Frontal cortex (tissue), 4 donors: ENCODE results near the gene NEK3. TPM values are rescaled to one million over a fixed set of nuclear protein-coding genes. Genes with fewer than 3 reads are reported as not detected.
"Not testable (repeated sequence)": the region's sequence is repeated elsewhere in the genome, so short reads cannot be mapped to it uniquely, and the experiment has no call there.

ENCODE experiments used
- DNase-seq, 2 donors: peaks; one replicate each; pipeline ENCODE4 v3.0.0; 2012; ENCODE audit warnings: low spot score in 2 of 2
- FAIRE-seq: peaks from 2 replicates; lab custom pipeline; 2012; peaks lifted over from hg19 to GRCh38; lab: Jason Lieb, UNC
- total RNA-seq: library from RNA; depleted of rRNA; stranded (reverse); fragments of >200 nt; gene quantifications from one replicate; pipeline ENCODE4 v1.2.3, GENCODE V29; 2014
- donor health status: control.
- donor health status: control.
- donor health status: control.

NEK3 gene, protein sequence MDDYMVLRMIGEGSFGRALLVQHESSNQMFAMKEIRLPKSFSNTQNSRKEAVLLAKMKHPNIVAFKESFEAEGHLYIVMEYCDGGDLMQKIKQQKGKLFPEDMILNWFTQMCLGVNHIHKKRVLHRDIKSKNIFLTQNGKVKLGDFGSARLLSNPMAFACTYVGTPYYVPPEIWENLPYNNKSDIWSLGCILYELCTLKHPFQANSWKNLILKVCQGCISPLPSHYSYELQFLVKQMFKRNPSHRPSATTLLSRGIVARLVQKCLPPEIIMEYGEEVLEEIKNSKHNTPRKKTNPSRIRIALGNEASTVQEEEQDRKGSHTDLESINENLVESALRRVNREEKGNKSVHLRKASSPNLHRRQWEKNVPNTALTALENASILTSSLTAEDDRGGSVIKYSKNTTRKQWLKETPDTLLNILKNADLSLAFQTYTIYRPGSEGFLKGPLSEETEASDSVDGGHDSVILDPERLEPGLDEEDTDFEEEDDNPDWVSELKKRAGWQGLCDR
- total RNA-seq = 8.6 TPM

GRCh38 chr13:52159159-52159982, at the start of gene NEK3:
NEK3 (minus strand) TSS chr13:52159597; CDS start chr13:52156191, 3,406 bp downstream.
- FAIRE-seq (no peak), DNase-seq (peak; percentile 67 to 70)

- FAIRE-seq, DNase-seq: not testable (repeated sequence)
These were observed 49.0 kb upstream of the NEK3 start for GRCh38 chr13:52208384-52208783.

DNA sequence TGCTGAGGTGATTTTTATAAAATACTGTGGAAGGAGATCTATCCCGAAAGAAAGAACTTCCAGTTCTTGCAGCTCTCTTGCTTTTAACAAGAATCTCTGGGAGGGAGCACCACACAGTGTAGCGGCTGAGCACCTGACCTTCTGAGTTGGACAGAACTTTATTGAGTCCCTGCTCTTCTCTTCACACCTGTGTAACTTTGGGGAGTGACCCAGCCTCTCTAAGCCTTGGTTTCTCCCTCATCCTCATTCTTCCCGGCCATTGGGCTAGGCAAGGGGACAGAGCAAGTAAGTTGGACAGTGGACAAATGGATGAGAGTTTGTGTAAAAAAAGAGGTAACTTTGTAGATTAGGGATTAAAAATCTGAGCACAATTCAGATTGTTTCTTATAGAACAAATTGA, 48.5 kb upstream of the NEK3 start:
- not testable (repeated sequence) for FAIRE-seq, DNase-seq

DNA sequence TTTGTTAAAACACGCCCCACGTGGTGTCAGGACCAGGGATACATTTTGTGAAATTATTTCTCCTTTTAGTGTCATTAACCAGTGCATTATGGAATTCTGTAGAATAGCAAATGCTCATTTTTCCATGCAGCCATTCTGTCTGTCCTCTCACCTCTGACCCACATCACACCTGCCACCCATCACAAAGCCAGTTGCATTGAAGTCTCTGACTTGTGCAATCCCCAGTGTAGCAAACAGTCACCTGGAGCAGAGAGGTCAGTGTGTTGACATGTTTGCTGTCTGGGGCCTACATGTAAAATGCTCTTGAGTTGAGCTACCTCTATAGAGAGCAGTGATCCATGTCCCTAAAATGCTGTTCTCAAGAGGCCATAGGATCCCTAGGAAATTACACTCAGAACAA, 47.9 kb upstream of the NEK3 start:
- DNase-seq, FAIRE-seq: not testable (repeated sequence)

DNA sequence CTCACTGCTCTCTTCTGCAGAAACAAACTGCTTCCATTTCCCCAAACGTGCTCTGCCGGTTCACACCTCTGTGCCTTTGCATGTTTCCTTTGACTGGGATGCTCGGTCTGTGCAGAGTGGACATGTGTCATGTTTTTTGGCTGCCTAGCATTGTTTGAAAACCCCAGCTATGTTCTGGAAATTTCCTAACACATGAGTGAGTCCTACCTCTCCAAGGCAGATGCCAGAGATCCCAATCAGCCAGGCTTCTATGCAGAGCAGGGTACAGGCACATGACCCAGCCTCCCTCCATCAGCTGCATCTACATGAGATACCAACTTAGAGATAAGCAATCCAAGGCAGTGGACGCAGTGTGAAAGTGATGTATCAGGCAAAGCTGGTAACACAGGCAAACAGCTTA, 45.1 kb upstream of the NEK3 start:
- not testable (repeated sequence) for DNase-seq, FAIRE-seq

DNA sequence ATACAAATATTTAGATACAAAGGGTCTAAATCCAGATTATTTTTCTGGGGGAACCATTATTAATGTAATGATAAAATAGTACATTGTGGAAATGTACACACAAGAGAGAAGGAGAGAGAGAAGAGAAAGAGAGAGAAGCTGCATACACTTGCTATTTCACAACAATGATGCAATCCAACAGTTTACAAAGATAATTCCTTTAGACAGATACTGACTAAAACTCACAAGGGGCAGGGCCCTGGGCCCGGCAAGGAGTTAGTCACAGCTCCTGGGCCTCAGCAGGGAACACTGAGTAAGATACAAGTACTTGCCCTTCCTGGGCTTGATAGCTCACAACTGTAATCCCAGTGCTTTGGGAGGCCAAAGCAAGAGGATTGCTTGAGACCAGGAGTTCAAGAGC, 44.5 kb upstream of the NEK3 start:
- DNase-seq, FAIRE-seq: not testable (repeated sequence)

DNA sequence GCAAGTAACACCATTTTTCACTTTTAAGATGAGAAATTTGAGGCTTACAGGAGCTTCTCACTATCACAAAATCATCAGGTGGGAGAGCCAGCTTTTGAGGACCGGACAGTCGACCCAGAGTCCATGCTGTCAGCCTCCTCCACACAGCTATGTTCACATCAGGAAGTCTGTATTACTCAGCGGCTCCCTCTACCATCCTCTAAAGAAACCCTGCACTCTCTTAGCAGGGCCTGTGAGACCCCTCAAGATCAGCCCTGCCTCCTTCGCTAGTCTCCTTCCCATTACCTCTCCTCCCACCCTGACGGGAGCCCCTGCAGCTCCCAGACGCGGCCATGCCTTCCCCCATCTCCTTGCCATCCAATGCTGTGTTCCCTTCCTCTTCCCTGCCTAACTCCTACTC, 43.1 kb upstream of the NEK3 start:
- not testable (repeated sequence) for DNase-seq, FAIRE-seq

DNA sequence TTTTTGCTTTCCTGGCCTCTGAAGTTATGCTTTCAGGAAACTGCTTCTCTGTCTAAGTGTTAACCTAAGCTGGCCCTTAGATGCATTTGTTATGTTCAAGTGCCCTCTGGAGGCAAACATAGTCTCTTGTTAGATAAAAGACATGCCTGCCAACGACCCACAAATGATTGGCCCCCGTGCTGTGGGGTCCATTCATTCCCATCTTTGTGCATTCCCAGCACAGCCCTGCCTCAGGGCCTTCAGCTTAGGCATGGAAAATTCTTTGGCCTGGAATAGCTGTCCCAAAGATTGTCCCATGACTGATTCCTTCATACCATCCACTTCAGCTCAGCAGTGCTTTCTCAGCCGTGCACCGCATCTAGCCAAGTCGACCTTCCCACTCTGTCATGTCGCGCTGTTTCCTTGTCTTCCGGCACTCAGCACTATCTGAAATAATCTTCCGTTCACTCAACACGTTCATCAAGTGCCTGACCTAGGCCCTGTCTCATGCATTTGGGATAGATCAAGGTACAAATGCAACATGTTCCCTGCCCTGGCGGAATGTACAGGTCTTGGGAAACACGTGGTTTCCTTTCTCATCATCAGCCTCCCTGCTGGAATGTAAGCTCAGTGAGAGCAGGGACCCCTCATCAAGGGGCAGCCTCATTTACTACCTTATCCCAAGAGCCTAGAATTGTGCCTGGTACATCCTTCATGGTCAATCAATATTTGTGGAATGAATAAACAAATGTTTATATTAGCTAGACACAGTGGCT, 42.2 kb upstream of the NEK3 start:
- not testable (repeated sequence) for FAIRE-seq
- DNase-seq = peak; percentile 40 to 58

DNA sequence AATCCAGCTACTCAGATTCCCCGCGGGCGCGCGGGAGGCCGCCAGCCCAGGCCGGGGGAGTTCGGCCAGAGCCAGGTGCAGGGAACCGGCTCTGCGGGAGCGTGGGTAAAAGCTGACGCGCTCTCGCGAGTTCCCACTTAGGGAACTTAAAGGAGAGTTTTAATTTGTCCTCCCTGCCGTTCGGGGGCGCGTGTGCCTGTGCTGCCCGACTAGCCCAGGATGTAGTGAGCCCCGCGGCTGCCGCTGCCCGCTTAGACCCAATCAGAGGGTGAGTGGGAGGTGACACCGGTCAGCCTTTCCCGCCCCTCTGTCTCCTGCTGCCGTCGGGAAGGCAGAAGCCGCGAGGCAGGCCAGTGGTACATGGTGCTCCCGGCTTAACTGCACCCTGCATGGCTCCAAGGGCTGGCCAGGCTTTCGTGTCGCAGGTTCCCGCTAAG, 36.0 kb upstream of the NEK3 start:
- no peak for FAIRE-seq

DNA sequence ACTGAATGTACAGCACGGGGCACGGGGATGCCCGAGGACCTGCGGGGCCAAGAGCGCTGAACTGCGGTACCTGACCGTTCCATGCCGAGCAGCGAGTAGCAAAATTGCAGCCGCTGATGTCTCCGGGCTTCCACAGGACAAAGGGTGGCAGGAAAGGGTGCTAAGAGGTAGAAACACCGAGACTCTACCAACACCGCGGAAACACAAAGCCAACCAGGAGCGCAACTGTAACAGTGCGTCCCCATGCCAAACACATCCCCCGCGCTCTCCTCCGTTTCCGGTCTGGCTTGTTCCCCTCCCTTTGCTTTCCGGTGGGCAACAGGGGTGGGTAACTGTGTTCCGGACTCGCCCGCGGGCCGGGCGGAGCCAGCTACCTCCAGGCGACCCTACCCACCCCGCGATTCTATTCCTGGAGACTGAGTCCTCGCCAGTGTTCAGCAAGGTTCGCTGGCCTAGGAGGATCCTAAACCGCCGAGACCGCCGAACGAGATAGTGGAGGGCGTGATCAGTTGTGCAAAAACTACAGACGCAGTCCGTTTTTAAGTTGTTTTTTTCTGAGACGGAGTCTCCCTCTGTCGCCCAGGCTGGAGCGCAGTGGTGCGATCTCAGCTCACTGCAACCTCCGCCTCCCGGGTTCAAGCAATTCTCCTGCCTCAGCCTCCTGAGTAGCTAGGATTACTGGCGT, 34.9 kb upstream of the NEK3 start:
- no peak for FAIRE-seq
- DNase-seq = peak; percentile 52 to 72

More for the DNA sequence above, 36.0 kb upstream of the NEK3 start:
- DNase-seq = peak in 1 of 2 donors; percentile 69

GRCh38 chr13:52193587-52194183, 34.3 kb upstream of the NEK3 start:
- FAIRE-seq, DNase-seq: not testable (repeated sequence)

DNA sequence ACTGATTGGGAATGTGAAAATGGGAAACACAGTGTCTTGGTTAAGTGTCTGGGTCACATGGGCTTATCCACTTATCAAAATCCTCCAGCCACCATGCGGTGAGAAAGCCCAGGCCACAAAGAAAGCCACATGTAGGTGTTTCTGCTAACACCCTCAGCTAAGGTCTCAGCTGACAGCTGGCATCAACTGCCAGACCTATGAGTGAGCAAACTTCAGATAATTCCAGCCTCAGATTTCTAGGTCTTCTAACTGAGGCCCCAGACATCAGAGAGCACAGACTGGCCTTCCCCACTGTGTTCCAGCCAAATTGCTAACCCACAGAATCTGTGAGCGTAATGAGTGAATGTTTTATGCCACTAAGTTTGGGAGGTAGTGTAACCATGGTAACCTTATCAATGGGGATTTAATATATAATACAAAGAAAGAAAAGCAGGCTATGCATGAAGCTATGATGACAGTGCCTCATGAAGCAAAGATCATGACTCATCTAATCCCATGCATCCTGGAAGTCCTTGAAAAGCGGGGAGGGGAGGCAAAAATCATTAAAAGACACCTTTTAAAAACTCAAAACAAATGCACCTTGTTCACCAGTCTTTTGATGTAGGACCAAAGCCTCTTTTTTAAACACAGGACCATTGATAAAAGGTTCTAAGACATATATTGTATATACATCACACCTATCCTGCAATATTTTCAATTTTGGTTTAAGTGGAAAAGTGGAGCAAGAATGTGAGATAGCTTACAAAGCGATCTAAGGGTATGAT, 28.2 kb upstream of the NEK3 start:
- DNase-seq, FAIRE-seq: not testable (repeated sequence)

DNA sequence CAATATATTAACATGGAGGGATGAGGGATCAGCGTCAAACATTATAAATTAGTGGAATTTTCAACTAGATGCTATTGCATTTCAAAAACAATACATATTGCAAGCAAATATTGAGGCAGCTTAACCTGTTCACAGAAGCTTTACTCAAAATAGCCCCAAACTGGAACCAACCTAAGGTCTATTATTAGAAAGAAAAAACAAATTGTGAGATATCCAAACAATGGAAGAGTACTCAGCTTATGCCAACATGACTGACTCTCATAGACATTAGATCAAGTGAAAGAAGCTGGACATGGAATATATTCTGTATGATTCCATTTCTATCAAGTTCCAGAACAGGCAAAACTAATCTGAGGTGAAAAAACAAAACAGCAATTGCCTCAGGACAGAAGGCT, 27.6 kb upstream of the NEK3 start:
- DNase-seq (no peak), FAIRE-seq (no peak)

- not testable (repeated sequence) for DNase-seq, FAIRE-seq
These were observed 22.0 kb upstream of the NEK3 start for GRCh38 chr13:52181316-52181954.

DNA sequence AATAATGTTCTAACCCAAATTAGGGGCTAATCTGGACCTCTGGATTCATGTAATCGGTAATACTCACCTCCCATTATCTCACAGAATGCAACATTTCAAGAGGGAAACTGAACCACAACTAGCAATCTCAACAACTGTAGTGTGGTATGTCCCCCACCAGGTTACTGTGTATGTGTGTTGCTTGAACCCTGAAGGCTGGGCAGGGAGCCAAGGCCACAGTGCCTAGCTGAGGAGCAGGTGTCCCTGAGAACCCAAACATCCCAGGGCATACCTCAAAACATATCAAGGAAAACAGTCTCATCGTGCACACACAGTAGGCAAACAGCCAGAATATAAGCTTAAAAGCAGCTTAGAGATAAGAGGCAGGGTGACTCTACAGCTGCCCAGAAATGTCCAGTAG, 20.5 kb upstream of the NEK3 start:
- no peak for DNase-seq
- no peak for FAIRE-seq

GRCh38 chr13:52177276-52177675, 17.9 kb upstream of the NEK3 start:
- no peak for FAIRE-seq
- DNase-seq = no peak

DNA sequence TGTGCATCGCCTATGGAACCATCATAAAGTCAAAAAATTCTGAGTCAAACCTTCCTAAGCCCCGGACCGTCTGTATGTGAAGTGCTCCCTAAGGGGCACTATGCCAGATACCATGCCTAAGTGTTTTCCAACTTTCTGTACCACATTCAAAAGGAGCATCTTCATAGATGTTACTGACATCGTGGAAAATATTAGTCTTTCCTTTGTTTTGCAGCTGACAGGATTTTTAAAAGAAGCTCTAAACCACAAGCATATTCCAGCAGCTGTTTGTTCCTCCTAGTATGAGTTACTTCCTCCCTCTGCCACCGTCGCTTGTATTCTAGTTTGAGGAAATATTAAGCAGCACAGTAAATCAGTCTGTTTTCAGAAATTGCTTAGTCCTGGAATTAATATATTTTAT, 14.6 kb upstream of the NEK3 start:
- DNase-seq, FAIRE-seq: not testable (repeated sequence)

DNA sequence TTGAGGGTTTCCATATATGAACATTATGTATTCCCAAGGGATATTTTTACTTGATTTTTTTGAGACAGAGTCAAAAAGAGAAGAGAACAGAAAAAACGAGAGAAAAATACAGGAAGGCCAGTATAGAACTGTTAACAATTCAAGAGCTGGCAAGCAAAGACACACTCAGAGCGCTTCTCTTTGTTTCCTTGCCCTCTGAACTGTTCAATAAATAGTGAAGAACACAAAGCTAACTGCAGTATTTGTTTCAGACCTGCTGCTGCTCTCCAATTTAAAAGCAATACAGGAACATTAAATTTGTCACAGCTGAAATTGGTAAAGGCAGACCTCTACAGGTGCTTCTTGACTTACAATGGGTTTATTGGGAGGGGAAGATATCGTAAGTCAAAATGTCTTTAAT, 14.0 kb upstream of the NEK3 start:
- DNase-seq = no peak
- no peak for FAIRE-seq
